ENCODE results near the gene CFAP65. TPM values are rescaled to one million over a fixed set of nuclear protein-coding genes. Genes with fewer than 3 reads are reported as not detected.

The CFAP65 gene
- total and polyA plus RNA-seq, 2 of the 13 experiments (the other 11 are each of a cell fraction or from before 2014, with no cell fraction given), result 0.05 TPM; not detected in 1

- TF ChIP-seq, protein P1, sequence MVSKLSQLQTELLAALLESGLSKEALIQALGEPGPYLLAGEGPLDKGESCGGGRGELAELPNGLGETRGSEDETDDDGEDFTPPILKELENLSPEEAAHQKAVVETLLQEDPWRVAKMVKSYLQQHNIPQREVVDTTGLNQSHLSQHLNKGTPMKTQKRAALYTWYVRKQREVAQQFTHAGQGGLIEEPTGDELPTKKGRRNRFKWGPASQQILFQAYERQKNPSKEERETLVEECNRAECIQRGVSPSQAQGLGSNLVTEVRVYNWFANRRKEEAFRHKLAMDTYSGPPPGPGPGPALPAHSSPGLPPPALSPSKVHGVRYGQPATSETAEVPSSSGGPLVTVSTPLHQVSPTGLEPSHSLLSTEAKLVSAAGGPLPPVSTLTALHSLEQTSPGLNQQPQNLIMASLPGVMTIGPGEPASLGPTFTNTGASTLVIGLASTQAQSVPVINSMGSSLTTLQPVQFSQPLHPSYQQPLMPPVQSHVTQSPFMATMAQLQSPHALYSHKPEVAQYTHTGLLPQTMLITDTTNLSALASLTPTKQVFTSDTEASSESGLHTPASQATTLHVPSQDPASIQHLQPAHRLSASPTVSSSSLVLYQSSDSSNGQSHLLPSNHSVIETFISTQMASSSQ (IDR thresholded peaks at IDR 0.05; ENCODE audit: low read depth), result no peak
- TF ChIP-seq, protein P1 (CRISPR knock-in tag; IDR thresholded peaks at IDR 0.05; ENCODE audit: borderline replicate concordance), result no peak
- no peak for TF ChIP-seq IRF1 (CRISPR knock-in tag; IDR thresholded peaks at IDR 0.05; ENCODE audit: low read depth)
- TF ChIP-seq ZNF3 (CRISPR knock-in tag; IDR thresholded peaks at IDR 0.05), result no peak
- TF ChIP-seq ZNF564 (CRISPR knock-in tag; IDR thresholded peaks at IDR 0.05), result no peak
- peak; percentile 91 for TF ChIP-seq MIER2 (CRISPR knock-in tag; IDR thresholded peaks at IDR 0.05)
- no peak for TF ChIP-seq SKI (IDR thresholded peaks at IDR 0.05; ENCODE audit: partially characterized antibody)
- TF ChIP-seq, protein P2, sequence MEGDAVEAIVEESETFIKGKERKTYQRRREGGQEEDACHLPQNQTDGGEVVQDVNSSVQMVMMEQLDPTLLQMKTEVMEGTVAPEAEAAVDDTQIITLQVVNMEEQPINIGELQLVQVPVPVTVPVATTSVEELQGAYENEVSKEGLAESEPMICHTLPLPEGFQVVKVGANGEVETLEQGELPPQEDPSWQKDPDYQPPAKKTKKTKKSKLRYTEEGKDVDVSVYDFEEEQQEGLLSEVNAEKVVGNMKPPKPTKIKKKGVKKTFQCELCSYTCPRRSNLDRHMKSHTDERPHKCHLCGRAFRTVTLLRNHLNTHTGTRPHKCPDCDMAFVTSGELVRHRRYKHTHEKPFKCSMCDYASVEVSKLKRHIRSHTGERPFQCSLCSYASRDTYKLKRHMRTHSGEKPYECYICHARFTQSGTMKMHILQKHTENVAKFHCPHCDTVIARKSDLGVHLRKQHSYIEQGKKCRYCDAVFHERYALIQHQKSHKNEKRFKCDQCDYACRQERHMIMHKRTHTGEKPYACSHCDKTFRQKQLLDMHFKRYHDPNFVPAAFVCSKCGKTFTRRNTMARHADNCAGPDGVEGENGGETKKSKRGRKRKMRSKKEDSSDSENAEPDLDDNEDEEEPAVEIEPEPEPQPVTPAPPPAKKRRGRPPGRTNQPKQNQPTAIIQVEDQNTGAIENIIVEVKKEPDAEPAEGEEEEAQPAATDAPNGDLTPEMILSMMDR (CRISPR knock-in tag; IDR thresholded peaks at IDR 0.05), result no peak
- no peak for TF ChIP-seq ATF2 (CRISPR knock-in tag; IDR thresholded peaks at IDR 0.05)
- no peak for TF ChIP-seq ZNF597 (CRISPR knock-in tag; IDR thresholded peaks at IDR 0.05)
- TF ChIP-seq MBD4 (IDR thresholded peaks at IDR 0.05; ENCODE audit: borderline replicate concordance, low read length), result no peak
- 0 out of 2 replicates have a peak, but pooled peaks have one; percentile 64 for TF ChIP-seq EHMT2 (IDR thresholded peaks at IDR 0.05; ENCODE audit: borderline replicate concordance, low read depth, low read length)
- TF ChIP-seq YEATS4 (CRISPR knock-in tag; IDR thresholded peaks at IDR 0.05; ENCODE audit: borderline replicate concordance), result no peak
- no peak for TF ChIP-seq PTBP1 (IDR thresholded peaks at IDR 0.05; ENCODE audit: low read depth, low read length, poor library complexity, severe bottlenecking)
- no peak for TF ChIP-seq NR0B2 (CRISPR knock-in tag; IDR thresholded peaks at IDR 0.05)
- no peak for TF ChIP-seq ZNF510 (CRISPR knock-in tag; IDR thresholded peaks at IDR 0.05; ENCODE audit: low read depth)
Measured at GRCh38 chr2:218991674-218992168, 49.6 kb downstream of the CFAP65 start (continued).

All from HepG2 (cell line).